ENCODE measurements around the gene ALDH2. TPM values are rescaled to one million over a fixed set of nuclear protein-coding genes. Genes with fewer than 3 reads are reported as not detected.
"Not testable (repeated sequence)": the region's sequence is repeated elsewhere in the genome, so short reads cannot be mapped to it uniquely, and the experiment has no call there.

ALDH2 gene
- total RNA-seq, 2 experiments from 2014 or later, result 0.29 to 0.31 TPM

DNA sequence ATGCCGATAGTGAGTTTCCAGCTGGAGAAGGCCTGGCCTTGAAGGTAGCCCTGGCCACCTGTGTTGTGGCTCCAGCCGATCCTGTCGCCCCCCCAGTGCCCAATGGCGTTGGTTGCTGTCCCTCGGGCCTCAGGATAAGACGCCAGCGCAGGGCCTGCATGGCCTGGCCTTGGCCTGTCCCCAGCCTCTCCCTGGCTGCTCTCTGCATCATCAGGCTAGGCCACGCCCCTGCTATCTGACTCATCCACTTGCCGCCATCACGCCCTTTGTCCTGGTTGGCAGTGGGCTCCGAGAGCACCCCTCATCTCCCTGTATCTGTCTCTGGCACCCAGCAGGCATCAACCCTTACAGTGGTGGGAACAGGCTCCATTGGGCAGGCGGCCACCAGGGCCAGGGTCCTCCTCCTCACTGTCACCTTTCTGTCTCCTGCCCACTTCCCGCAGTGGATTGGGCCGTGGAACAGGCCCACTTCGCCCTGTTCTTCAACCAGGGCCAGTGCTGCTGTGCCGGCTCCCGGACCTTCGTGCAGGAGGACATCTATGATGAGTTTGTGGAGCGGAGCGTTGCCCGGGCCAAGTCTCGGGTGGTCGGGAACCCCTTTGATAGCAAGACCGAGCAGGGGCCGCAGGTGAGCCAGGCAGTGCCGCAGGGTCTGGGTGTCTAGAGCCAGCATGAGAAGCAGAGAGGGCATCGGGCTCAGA, 25.6 kb downstream of the ALDH2 start:
- Mint-ChIP-seq H3K36me3 (ENCODE audit: low read depth) (no peaks in the 10 kb centered on the region), H3K4me3 (no peak overlapping the region), H3K9me3 (ENCODE audit: insufficient read depth) (no peaks in the 10 kb centered on the region), H3K27me3 (ENCODE audit: low read depth) (no peaks in the 10 kb centered on the region), H3K27ac (no peak overlapping the region), H3K4me1 (ENCODE audit: low read depth) (no peaks in the 10 kb centered on the region)
- ChIA-PET CTCF (interaction anchor here (0.8 kb wide), 1 partner anchor 21 kb away, joined by 3 read pairs; no protein-coding TSS in a partner anchor), POLR2A (no interaction called here)
- ATAC-seq (no peak), DNase-seq (no peak)

DNA sequence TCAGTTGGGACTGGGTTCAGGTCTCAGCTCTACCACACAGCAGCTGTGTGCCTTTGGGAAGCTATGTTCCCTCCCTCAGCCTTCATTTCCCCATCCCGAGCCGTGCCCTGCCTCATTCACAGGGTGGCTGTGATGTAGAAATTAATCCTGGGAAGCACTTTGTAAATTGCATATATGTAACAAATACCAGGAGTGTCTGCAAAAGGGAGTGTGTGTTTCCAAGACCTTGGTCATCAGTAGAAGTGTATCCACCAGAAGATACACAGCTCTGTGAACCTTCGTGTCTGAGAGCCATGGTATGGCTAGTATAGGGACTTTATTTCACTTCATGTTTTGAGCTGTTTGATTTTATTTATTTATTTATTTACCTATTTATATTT, 26.1 kb downstream of the ALDH2 start:
- H3K36me3 Mint-ChIP-seq (ENCODE audit: low read depth), result no peaks in the 10 kb centered on the region
- no peaks in the 10 kb centered on the region for H3K9me3 Mint-ChIP-seq (ENCODE audit: insufficient read depth)
- DNase-seq, result no peak
- no peaks in the 10 kb centered on the region for H3K27me3 Mint-ChIP-seq (ENCODE audit: low read depth)
- ATAC-seq, result no peak
- ChIA-PET CTCF (interaction anchor here (1.5 kb wide), 1 partner anchor 20 kb away, joined by 3 read pairs; no protein-coding TSS in a partner anchor), POLR2A (no interaction called here)
- H3K4me3 Mint-ChIP-seq, result no peak overlapping the region
- no peak overlapping the region for H3K27ac Mint-ChIP-seq
- H3K4me1 Mint-ChIP-seq (ENCODE audit: low read depth), result no peaks in the 10 kb centered on the region

DNA sequence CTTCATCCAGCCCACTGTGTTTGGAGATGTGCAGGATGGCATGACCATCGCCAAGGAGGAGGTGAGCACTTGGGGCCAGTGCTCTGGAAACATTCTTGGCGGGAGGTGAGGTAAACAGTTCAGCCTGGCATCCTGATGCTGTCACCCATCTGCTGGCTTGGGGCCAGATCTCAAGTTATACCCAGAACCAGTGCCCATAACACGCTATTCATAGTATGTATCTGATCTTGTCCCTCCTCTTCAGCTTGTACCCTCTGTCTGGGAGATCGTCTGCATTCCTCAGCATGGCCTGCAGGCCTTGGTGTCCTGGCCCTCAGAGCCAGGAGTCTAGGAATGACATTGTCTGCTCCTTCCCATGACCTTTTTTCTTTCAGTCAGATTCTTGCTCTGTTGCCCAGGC, 31.4 kb downstream of the ALDH2 start:
- no peaks in the 10 kb centered on the region for H3K27me3 Mint-ChIP-seq (ENCODE audit: low read depth)
- no peak overlapping the region for H3K27ac Mint-ChIP-seq
- ATAC-seq, result no peak
- ChIA-PET CTCF (no interaction called here), POLR2A (no interaction called here)
- H3K4me3 Mint-ChIP-seq, result no peak overlapping the region
- no peak for DNase-seq
- H3K36me3 Mint-ChIP-seq (ENCODE audit: low read depth), result no peaks in the 10 kb centered on the region
- H3K4me1 Mint-ChIP-seq (ENCODE audit: low read depth), result no peaks in the 10 kb centered on the region
- H3K9me3 Mint-ChIP-seq (ENCODE audit: insufficient read depth), result no peaks in the 10 kb centered on the region

DNA sequence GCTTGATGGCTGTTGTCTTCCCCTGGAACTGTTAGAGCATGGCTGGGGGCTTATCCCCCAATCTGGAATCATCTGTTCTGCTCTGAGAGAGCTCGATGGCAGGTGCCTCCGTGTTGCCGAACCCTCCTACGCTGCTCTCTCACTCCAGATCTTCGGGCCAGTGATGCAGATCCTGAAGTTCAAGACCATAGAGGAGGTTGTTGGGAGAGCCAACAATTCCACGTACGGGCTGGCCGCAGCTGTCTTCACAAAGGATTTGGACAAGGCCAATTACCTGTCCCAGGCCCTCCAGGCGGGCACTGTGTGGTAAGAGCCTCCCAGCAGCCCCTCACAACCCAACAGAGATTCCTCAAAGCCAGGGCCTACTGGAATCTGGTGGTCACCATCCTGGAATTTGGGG, 33.0 kb downstream of the ALDH2 start:
- no peaks in the 10 kb centered on the region for H3K4me1 Mint-ChIP-seq (ENCODE audit: low read depth)
- POLR2A ChIA-PET, result no interaction called here
- H3K4me3 Mint-ChIP-seq, result no peak overlapping the region
- H3K9me3 Mint-ChIP-seq (ENCODE audit: insufficient read depth), result no peaks in the 10 kb centered on the region
- ATAC-seq, result no peak
- H3K27me3 Mint-ChIP-seq (ENCODE audit: low read depth), result no peaks in the 10 kb centered on the region
- H3K27ac Mint-ChIP-seq, result no peak overlapping the region
- no peak for DNase-seq
- CTCF ChIA-PET, result no interaction called here
- no peaks in the 10 kb centered on the region for H3K36me3 Mint-ChIP-seq (ENCODE audit: low read depth)

DNA sequence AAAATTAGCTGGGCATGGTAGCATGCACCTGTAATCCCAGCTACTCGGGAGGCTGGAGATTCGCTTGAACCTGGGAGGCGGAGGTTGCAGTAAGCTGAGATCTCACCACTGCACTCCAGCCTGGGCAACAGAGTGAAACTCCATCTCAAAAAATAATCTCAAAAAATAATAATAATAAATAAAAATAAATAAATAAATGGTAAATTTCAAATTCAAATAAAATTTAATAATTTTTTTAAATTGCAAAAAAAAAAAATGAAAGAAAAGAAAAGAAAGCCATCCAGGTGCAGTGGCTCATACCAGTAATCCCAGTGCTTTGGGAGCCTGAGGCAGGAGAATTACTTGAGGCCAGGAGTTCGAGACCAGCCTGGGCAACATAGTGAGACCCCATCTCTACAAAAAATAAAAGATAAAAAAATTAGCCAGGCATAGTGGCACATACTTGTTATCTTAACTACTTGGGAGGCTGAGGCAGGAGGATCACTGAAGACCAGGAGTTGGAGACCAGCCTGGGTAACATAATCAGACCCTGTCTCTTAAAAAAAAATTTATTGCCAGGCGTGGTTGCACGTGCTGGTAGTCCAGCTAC, 36.4 kb downstream of the ALDH2 start:
- no peak overlapping the region for H3K27ac Mint-ChIP-seq
- no peaks in the 10 kb centered on the region for H3K9me3 Mint-ChIP-seq (ENCODE audit: insufficient read depth)
- DNase-seq (no peak), ATAC-seq (no peak)
- peaks cover 3% of the 10 kb centered on the region for H3K4me1 Mint-ChIP-seq (ENCODE audit: low read depth)
- ChIA-PET CTCF (interaction anchor here (1.1 kb wide), 1 partner anchor 10 kb away, joined by 3 read pairs; no protein-coding TSS in a partner anchor), POLR2A (no interaction called here)
- no peaks in the 10 kb centered on the region for H3K36me3 Mint-ChIP-seq (ENCODE audit: low read depth)
- H3K27me3 Mint-ChIP-seq (ENCODE audit: low read depth), result no peaks in the 10 kb centered on the region
- no peak overlapping the region for H3K4me3 Mint-ChIP-seq

DNA sequence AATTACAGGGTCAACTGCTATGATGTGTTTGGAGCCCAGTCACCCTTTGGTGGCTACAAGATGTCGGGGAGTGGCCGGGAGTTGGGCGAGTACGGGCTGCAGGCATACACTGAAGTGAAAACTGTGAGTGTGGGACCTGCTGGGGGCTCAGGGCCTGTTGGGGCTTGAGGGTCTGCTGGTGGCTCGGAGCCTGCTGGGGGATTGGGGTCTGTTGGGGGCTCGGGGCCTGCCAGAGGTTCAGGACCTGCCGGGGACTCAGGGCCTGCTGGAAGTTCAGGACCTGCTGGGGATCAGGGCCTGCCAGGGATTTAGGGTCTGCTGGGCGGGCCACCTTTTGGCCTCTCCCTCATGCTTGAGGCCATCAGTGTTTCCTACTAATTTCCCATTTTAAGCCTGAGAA, 37.1 kb downstream of the ALDH2 start:
- ATAC-seq (no peak), DNase-seq (no peak)
- no peak overlapping the region for H3K4me3 Mint-ChIP-seq
- ChIA-PET POLR2A (no interaction called here), CTCF (no interaction called here)
- no peaks in the 10 kb centered on the region for H3K36me3 Mint-ChIP-seq (ENCODE audit: low read depth)
- H3K27me3 Mint-ChIP-seq (ENCODE audit: low read depth), result no peaks in the 10 kb centered on the region
- H3K4me1 Mint-ChIP-seq (ENCODE audit: low read depth), result peaks cover 3% of the 10 kb centered on the region
- no peaks in the 10 kb centered on the region for H3K9me3 Mint-ChIP-seq (ENCODE audit: insufficient read depth)
- H3K27ac Mint-ChIP-seq, result no peak overlapping the region

DNA sequence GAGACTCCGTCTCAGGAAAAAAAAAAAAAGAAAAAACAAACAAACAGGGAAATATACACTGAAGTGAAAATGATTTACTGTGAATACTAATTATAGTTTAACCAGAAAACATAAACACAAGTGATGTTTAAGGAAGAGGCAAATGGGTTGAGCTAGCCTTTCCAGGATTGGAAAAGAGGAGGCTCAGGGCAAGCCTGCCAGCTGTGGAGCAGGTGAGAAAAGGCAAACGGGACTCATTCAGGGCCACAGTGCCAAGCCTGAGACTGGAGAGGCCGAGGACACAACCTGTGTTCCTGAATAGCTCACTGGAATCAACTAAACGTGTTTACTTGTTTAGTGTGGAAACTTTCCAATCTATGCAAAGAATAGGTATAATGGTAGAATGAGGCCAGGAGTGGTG, 39.6 kb downstream of the ALDH2 start:
- ChIA-PET POLR2A (no interaction called here), CTCF (no interaction called here)
- Mint-ChIP-seq H3K36me3 (ENCODE audit: low read depth) (no peaks in the 10 kb centered on the region), H3K27ac (no peak overlapping the region), H3K4me1 (ENCODE audit: low read depth) (peaks cover 3% of the 10 kb centered on the region), H3K4me3 (no peak overlapping the region), H3K9me3 (ENCODE audit: insufficient read depth) (no peaks in the 10 kb centered on the region), H3K27me3 (ENCODE audit: low read depth) (no peaks in the 10 kb centered on the region)
- DNase-seq (no peak), ATAC-seq (no peak)

DNA sequence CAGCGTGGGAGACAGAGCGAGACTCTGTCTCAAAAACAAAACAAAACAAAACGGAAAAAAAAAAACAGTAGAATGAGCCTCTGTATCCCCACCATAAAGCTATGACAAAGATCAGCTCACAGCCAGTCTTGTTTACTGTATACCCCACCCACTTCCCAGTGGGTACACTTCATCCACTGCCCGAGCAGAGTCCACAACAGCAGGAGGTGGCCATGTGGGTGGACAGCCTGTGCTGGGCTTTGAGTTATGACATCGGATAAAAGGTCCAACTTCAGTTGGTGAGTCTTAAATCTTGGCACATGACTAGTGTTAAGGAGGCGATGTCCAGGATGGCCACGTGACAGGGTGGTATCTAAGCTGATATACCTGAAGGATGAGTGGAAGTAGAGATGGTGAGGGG, 40.5 kb downstream of the ALDH2 start:
- POLR2A ChIA-PET, result interaction anchor here (0.6 kb wide), 1 partner anchor 45 kb away, joined by 3 read pairs; no protein-coding TSS in a partner anchor
- no peak for DNase-seq
- CTCF ChIA-PET, result no interaction called here
- no peak overlapping the region for H3K4me3 Mint-ChIP-seq
- no peak overlapping the region for H3K27ac Mint-ChIP-seq
- H3K27me3 Mint-ChIP-seq (ENCODE audit: low read depth), result no peaks in the 10 kb centered on the region
- ATAC-seq, result no peak
- H3K4me1 Mint-ChIP-seq (ENCODE audit: low read depth), result peaks cover 3% of the 10 kb centered on the region
- no peaks in the 10 kb centered on the region for H3K36me3 Mint-ChIP-seq (ENCODE audit: low read depth)
- H3K9me3 Mint-ChIP-seq (ENCODE audit: insufficient read depth), result no peaks in the 10 kb centered on the region

DNA sequence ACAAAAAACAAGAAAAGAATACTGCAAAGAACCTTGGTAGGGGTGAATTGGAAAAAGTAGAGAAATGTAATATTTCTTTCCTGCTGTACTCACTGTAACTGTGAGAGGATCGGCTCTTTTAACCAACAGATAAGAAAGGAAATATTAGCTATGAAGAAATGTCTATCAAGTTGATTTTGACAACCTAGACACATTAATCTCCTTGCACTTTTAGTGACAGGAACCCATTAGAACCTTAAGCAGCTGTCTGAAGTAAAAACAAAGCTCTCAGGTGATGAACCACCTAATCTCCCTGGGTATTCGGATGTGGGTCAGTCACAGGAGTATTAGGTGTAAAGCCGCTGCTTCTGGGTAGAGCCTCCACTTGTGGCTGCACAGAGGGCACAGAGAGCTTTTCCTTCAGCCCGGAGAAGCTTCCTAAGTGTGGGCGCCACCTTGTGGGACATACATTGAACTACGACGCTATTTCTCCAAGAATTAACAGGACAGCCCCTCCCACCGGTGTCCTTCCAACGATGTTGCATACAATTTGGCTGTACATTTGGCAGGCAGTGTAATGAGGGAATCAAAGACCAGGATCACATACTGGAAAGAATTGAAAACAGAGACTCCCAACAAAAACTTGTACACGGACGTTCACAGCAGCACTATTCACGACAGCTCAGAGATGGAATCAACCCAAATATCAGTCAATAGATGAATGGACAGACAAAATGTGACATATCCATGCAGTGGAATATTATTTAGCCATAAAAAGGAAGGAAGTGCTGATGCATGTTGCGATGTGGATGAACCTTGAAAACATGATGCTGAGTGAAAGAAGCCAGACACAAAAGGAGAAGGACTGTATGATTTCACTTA, 46.4 kb downstream of the ALDH2 start:
- Mint-ChIP-seq H3K4me1 (ENCODE audit: low read depth) (peaks cover 10% of the 10 kb centered on the region), H3K9me3 (ENCODE audit: insufficient read depth) (no peaks in the 10 kb centered on the region)

DNA sequence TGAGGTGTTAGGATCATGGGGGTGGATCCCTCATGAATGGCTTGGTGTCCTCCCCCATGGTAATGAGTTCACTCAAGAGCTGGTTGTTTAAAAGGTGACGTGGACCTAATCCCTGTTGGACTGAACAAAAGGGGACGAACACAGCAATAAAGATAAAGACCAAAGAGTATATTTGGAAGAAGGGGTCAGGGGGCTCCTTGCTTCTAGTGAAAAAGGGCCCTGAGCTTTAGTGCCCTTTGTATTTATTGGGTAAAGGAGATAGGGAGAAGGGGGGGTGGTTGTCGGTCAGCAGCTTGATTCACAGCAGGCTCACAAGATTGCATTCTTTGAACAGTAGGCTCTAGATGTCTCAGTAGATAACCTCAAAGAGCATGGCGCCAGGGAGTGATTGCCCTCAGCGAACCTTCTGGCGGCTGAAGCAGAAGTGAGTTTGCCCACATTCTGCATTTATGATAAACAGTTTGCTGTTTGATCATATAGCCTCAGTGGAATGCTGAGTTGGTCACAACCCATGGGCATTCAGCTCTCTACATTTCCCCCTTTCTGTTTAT, 49.4 kb downstream of the ALDH2 start:
- DNase-seq (no peak), ATAC-seq (no peak)
- Mint-ChIP-seq H3K4me1 (ENCODE audit: low read depth) (peaks cover 10% of the 10 kb centered on the region), H3K4me3 (no peak overlapping the region), H3K27me3 (ENCODE audit: low read depth) (peaks cover 19% of the 10 kb centered on the region), H3K9me3 (ENCODE audit: insufficient read depth) (no peaks in the 10 kb centered on the region), H3K36me3 (ENCODE audit: low read depth) (no peaks in the 10 kb centered on the region), H3K27ac (no peak overlapping the region)
- ChIA-PET CTCF (interaction anchor here (0.9 to 1.4 kb wide), 2 partner anchors 62 to 419 kb away, joined by 3 read pairs; no protein-coding TSS in a partner anchor), POLR2A (no interaction called here)

More for the DNA sequence above, 46.4 kb downstream of the ALDH2 start:
- no peak overlapping the region for H3K27ac Mint-ChIP-seq
- ATAC-seq (peak; percentile 96), DNase-seq (peak; percentile 82)
- peaks cover 9% of the 10 kb centered on the region for H3K27me3 Mint-ChIP-seq (ENCODE audit: low read depth)
- no peak overlapping the region for H3K4me3 Mint-ChIP-seq
- ChIA-PET POLR2A (interaction anchor here (1.3 kb wide), 1 partner anchor 29 kb away, joined by 8 read pairs; the partner anchor contains the start of gene MAPKAPK5), CTCF (interaction anchor here (0.5 to 2.9 kb wide), 50 partner anchors 9 to 574 kb away, joined by 3 to 40 read pairs (median 4); partner anchors contain the start of genes ACAD10, BRAP and MAPKAPK5)
- no peaks in the 10 kb centered on the region for H3K36me3 Mint-ChIP-seq (ENCODE audit: low read depth)

DNA sequence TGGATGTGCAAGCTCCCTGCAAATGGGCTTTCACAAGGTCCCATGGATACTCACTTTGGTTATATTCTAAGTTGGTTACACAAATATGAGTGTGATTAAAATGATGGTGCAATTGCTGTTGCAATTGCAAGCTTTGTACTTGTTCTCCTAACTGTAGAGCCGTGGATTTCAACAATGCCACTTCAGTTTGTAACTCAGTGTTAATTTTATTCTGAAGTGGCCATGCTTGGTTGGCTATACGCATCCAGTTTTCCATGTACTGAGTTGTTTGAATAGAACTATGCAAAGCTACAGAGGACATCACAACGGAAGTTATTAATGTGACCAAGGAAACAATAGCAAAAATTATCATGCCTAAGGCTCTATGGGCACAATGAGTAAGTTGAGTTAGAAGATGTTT, 50.2 kb downstream of the ALDH2 start:
- Mint-ChIP-seq H3K27me3 (ENCODE audit: low read depth) (peaks cover 25% of the 10 kb centered on the region), H3K4me1 (ENCODE audit: low read depth) (peaks cover 10% of the 10 kb centered on the region)
- H3K4me3 Mint-ChIP-seq; H3K27ac Mint-ChIP-seq; H3K9me3 Mint-ChIP-seq (ENCODE audit: insufficient read depth); H3K36me3 Mint-ChIP-seq (ENCODE audit: low read depth); POLR2A ChIA-PET; ATAC-seq; DNase-seq: not testable (repeated sequence)
- CTCF ChIA-PET, result interaction anchor here (0.6 to 0.9 kb wide), 2 partner anchors 9 to 63 kb away, joined by 3 to 4 read pairs; no protein-coding TSS in a partner anchor
